ENCODE measurements around the gene LNX1.

The LNX1 gene

GRCh38 chr4:53502094-53502493 is 89.2 kb downstream of the LNX1 start:
- Histone ChIP-seq H3K27ac (ENCODE audit: low read depth, low read length, severe bottlenecking) (no peak overlapping the region), H3K4me1 (ENCODE audit: control insufficient read depth, insufficient read depth, low read length, poor library complexity, severe bottlenecking) (no peaks in the 10 kb centered on the region), H3K4me3 (ENCODE audit: extremely low read depth, insufficient read depth, low read length, poor library complexity, severe bottlenecking) (no peak overlapping the region), H3K9me3 (ENCODE audit: control insufficient read depth, low read length) (no peaks in the 10 kb centered on the region), H3K36me3 (ENCODE audit: control insufficient read depth, insufficient read depth, low read length) (no peaks in the 10 kb centered on the region)
- WGBS, 2 experiments (ENCODE audit: insufficient coverage in 2 of 2), result 100% methylated on average over 1 of the region's 1 CpG; no CpG with 5 or more reads in 1 of the 2 experiments

- H3K9me3 ChIP-seq (ENCODE audit: control insufficient read depth, low read length), result no peaks in the 10 kb centered on the region
- WGBS, 2 experiments (ENCODE audit: insufficient coverage in 2 of 2), result 100% methylated on average over 2 to 3 of the region's 4 CpGs
- no peak overlapping the region for H3K4me3 ChIP-seq (ENCODE audit: extremely low read depth, insufficient read depth, low read length, poor library complexity, severe bottlenecking)
- no peak overlapping the region for H3K27ac ChIP-seq (ENCODE audit: low read depth, low read length, severe bottlenecking)
- no peaks in the 10 kb centered on the region for H3K36me3 ChIP-seq (ENCODE audit: control insufficient read depth, insufficient read depth, low read length)
- H3K4me1 ChIP-seq (ENCODE audit: control insufficient read depth, insufficient read depth, low read length, poor library complexity, severe bottlenecking), result no peaks in the 10 kb centered on the region
Measured at GRCh38 chr4:53501561-53501960, 89.7 kb downstream of the LNX1 start.

GRCh38 chr4:53500546-53500945 is 90.7 kb downstream of the LNX1 start:
- H3K4me3 ChIP-seq (ENCODE audit: extremely low read depth, insufficient read depth, low read length, poor library complexity, severe bottlenecking), result no peak overlapping the region
- no peaks in the 10 kb centered on the region for H3K9me3 ChIP-seq (ENCODE audit: control insufficient read depth, low read length)
- no peaks in the 10 kb centered on the region for H3K4me1 ChIP-seq (ENCODE audit: control insufficient read depth, insufficient read depth, low read length, poor library complexity, severe bottlenecking)
- WGBS, 2 experiments (ENCODE audit: insufficient coverage in 2 of 2), result 93 to 100% methylated on average over 1 of the region's 2 CpGs
- H3K36me3 ChIP-seq (ENCODE audit: control insufficient read depth, insufficient read depth, low read length), result no peaks in the 10 kb centered on the region
- no peak overlapping the region for H3K27ac ChIP-seq (ENCODE audit: low read depth, low read length, severe bottlenecking)

GRCh38 chr4:53499791-53500190 is 91.5 kb downstream of the LNX1 start:
- Histone ChIP-seq H3K27ac (ENCODE audit: low read depth, low read length, severe bottlenecking) (no peak overlapping the region), H3K4me1 (ENCODE audit: control insufficient read depth, insufficient read depth, low read length, poor library complexity, severe bottlenecking) (no peaks in the 10 kb centered on the region), H3K9me3 (ENCODE audit: control insufficient read depth, low read length) (no peaks in the 10 kb centered on the region), H3K36me3 (ENCODE audit: control insufficient read depth, insufficient read depth, low read length) (no peaks in the 10 kb centered on the region), H3K4me3 (ENCODE audit: extremely low read depth, insufficient read depth, low read length, poor library complexity, severe bottlenecking) (no peak overlapping the region)
- WGBS, 2 experiments (ENCODE audit: insufficient coverage in 2 of 2), result 88 to 100% methylated on average over 1 of the region's 1 CpG

GRCh38 chr4:53498706-53499105 is 92.6 kb downstream of the LNX1 start:
- Histone ChIP-seq H3K36me3 (ENCODE audit: control insufficient read depth, insufficient read depth, low read length) (no peaks in the 10 kb centered on the region), H3K4me3 (ENCODE audit: extremely low read depth, insufficient read depth, low read length, poor library complexity, severe bottlenecking) (no peak overlapping the region), H3K27ac (ENCODE audit: low read depth, low read length, severe bottlenecking) (no peak overlapping the region), H3K9me3 (ENCODE audit: control insufficient read depth, low read length) (no peaks in the 10 kb centered on the region), H3K4me1 (ENCODE audit: control insufficient read depth, insufficient read depth, low read length, poor library complexity, severe bottlenecking) (no peaks in the 10 kb centered on the region)
- WGBS, 2 experiments (ENCODE audit: insufficient coverage in 2 of 2), result 80% methylated on average over 1 of the region's 2 CpGs; no CpG with 5 or more reads in 1 of the 2 experiments

- no peaks in the 10 kb centered on the region for H3K9me3 ChIP-seq (ENCODE audit: control insufficient read depth, low read length)
- no peak overlapping the region for H3K27ac ChIP-seq (ENCODE audit: low read depth, low read length, severe bottlenecking)
- 81 to 87% methylated on average over 4 of the region's 7 CpGs for WGBS, 2 experiments (ENCODE audit: insufficient coverage in 2 of 2)
- H3K4me1 ChIP-seq (ENCODE audit: control insufficient read depth, insufficient read depth, low read length, poor library complexity, severe bottlenecking), result no peaks in the 10 kb centered on the region
- no peak overlapping the region for H3K4me3 ChIP-seq (ENCODE audit: extremely low read depth, insufficient read depth, low read length, poor library complexity, severe bottlenecking)
- no peaks in the 10 kb centered on the region for H3K36me3 ChIP-seq (ENCODE audit: control insufficient read depth, insufficient read depth, low read length)
Measured at GRCh38 chr4:53497487-53498244, 93.6 kb downstream of the LNX1 start.

- Histone ChIP-seq H3K27ac (ENCODE audit: low read depth, low read length, severe bottlenecking) (no peak overlapping the region), H3K9me3 (ENCODE audit: control insufficient read depth, low read length) (no peaks in the 10 kb centered on the region), H3K36me3 (ENCODE audit: control insufficient read depth, insufficient read depth, low read length) (no peaks in the 10 kb centered on the region), H3K4me1 (ENCODE audit: control insufficient read depth, insufficient read depth, low read length, poor library complexity, severe bottlenecking) (no peaks in the 10 kb centered on the region), H3K4me3 (ENCODE audit: extremely low read depth, insufficient read depth, low read length, poor library complexity, severe bottlenecking) (no peak overlapping the region)
- 90 to 100% methylated on average over 2 of the region's 6 CpGs for WGBS, 2 experiments (ENCODE audit: insufficient coverage in 2 of 2)
Measured at GRCh38 chr4:53494851-53495250, 96.4 kb downstream of the LNX1 start.

GRCh38 chr4:53490965-53491622 is 100.2 kb downstream of the LNX1 start:
- Histone ChIP-seq H3K4me1 (ENCODE audit: control insufficient read depth, insufficient read depth, low read length, poor library complexity, severe bottlenecking) (peaks cover 4% of the 10 kb centered on the region), H3K9me3 (ENCODE audit: control insufficient read depth, low read length) (no peaks in the 10 kb centered on the region), H3K4me3 (ENCODE audit: extremely low read depth, insufficient read depth, low read length, poor library complexity, severe bottlenecking) (no peak overlapping the region), H3K36me3 (ENCODE audit: control insufficient read depth, insufficient read depth, low read length) (no peaks in the 10 kb centered on the region), H3K27ac (ENCODE audit: low read depth, low read length, severe bottlenecking) (no peak overlapping the region)
- WGBS, 2 experiments (ENCODE audit: insufficient coverage in 2 of 2), result 20 to 40% methylated on average over 1 to 2 of the region's 3 CpGs

- no peak overlapping the region for H3K4me3 ChIP-seq (ENCODE audit: extremely low read depth, insufficient read depth, low read length, poor library complexity, severe bottlenecking)
- H3K9me3 ChIP-seq (ENCODE audit: control insufficient read depth, low read length), result no peaks in the 10 kb centered on the region
- H3K36me3 ChIP-seq (ENCODE audit: control insufficient read depth, insufficient read depth, low read length), result no peaks in the 10 kb centered on the region
- WGBS, 2 experiments (ENCODE audit: insufficient coverage in 2 of 2), result 67 to 86% methylated on average over 1 to 2 of the region's 6 CpGs
- H3K27ac ChIP-seq (ENCODE audit: low read depth, low read length, severe bottlenecking), result no peak overlapping the region
- H3K4me1 ChIP-seq (ENCODE audit: control insufficient read depth, insufficient read depth, low read length, poor library complexity, severe bottlenecking), result peaks cover 4% of the 10 kb centered on the region
Measured at GRCh38 chr4:53490161-53490956, 100.9 kb downstream of the LNX1 start.

GRCh38 chr4:53489279-53489889 is 101.9 kb downstream of the LNX1 start:
- Histone ChIP-seq H3K27ac (ENCODE audit: low read depth, low read length, severe bottlenecking) (no peak overlapping the region), H3K4me3 (ENCODE audit: extremely low read depth, insufficient read depth, low read length, poor library complexity, severe bottlenecking) (no peak overlapping the region), H3K36me3 (ENCODE audit: control insufficient read depth, insufficient read depth, low read length) (no peaks in the 10 kb centered on the region), H3K9me3 (ENCODE audit: control insufficient read depth, low read length) (no peaks in the 10 kb centered on the region), H3K4me1 (ENCODE audit: control insufficient read depth, insufficient read depth, low read length, poor library complexity, severe bottlenecking) (peaks cover 4% of the 10 kb centered on the region)

Data from mesodermal cell (in vitro differentiated cells).